Activated CD8-positive, alpha-beta memory T cell treated with anti-CD3 and anti-CD28 coated beads, Interleukin-2, amount 10 ng/mL, durations not matched to agents 7 days and 5 days (primary cell): ENCODE data around the gene MTHFR. TPM values are rescaled to one million over a fixed set of nuclear protein-coding genes. Genes with fewer than 3 reads are reported as not detected.

ENCODE experiments used
- ATAC-seq: fragments of 150-1000 bp; cut with Tn5 transposase; one replicate; pipeline ENCODE4 v1.10.0; 2021; ENCODE audit warnings: moderate library complexity
- CTCF ChIA-PET: fragments of 350-600 bp; sonication (Branson Sonifier 250); formaldehyde crosslinking; loops from one replicate; lab custom pipeline; 2021; ENCODE audit warnings: antibody characterized with exemption; lab: Charles Lee
- DNase-seq: peaks from one replicate; pipeline ENCODE4 v3.0.0-alpha.2; 2020
- H3K27ac Mint-ChIP-seq: one replicate; pipeline ENCODE4 v1.8.0; 2021; ENCODE audit warnings: mild to moderate bottlenecking, mixed read lengths
- H3K27me3 Mint-ChIP-seq: one replicate; pipeline ENCODE4 v1.8.0; 2021; ENCODE audit warnings: mixed read lengths
- H3K36me3 Mint-ChIP-seq: one replicate; pipeline ENCODE4 v1.8.0; 2021; ENCODE audit warnings: mild to moderate bottlenecking, mixed read lengths
- H3K4me1 Mint-ChIP-seq: one replicate; pipeline ENCODE4 v1.8.0; 2021; ENCODE audit warnings: mixed read lengths
- H3K4me3 Mint-ChIP-seq: one replicate; pipeline ENCODE4 v1.8.0; 2021; ENCODE audit warnings: mild to moderate bottlenecking, moderate library complexity, mixed read lengths
- H3K9me3 Mint-ChIP-seq: one replicate; pipeline ENCODE4 v1.8.0; 2022; ENCODE audit warnings: low read depth, mixed read lengths
- total RNA-seq, 2 experiments: library from RNA; stranded (reverse); gene quantifications; one replicate each; pipeline ENCODE4 v1.2.3, GENCODE V29; 2021

The MTHFR gene
- total RNA-seq, 2 experiments from 2014 or later, result 24.1 to 30.0 TPM

DNA sequence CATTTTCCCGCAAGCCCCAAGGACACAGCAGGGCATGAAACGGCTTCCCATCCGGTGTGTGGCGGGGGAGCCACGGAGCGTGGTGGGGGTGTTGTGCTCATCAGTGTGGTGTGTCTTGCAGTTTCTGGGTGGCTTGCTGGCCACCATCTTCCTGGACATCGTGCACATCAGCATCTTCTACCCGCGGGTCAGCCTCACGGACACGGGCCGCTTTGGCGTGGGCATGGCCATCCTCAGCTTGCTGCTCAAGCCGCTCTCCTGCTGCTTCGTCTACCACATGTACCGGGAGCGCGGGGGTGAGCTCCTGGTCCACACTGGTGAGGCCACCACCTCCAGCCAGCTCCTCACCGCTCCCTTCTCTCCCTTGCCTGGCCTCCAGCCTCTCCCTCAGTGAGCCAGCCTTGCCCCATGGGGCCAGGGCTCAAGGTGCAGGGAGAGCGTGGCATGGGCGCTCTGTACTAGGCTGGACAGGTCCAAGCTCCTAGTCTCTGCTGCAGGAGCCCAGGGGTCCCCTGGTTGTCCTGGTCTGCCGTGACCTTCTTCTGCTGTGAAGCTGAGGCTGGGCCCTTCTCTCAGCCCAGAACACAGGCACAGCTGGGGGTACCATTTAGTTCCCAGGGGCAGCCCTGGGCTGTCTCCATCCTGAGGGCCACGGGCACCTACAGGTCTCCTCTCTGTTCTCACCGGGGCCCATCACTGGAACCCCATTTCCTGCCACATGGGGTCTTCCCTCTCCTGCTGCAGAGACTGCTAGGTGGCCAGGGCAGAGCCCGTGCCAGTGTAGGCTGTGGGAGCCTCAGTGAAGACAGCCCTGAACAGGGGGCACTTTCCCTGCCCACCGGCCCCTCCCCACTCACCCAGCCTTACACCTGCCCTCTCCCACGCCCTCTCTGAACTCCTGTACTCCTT is 57.2 kb downstream of the MTHFR start:
- CTCF ChIA-PET, result interaction anchor here (1.3 to 2.3 kb wide), 3 partner anchors 29 to 98 kb away, joined by 5 to 10 read pairs (median 6); partner anchors contain the start of gene FBXO6
- Mint-ChIP-seq H3K27me3 (no peaks in the 10 kb centered on the region), H3K4me1 (peaks cover 33% of the 10 kb centered on the region), H3K4me3 (no peak overlapping the region), H3K36me3 (peaks cover 18% of the 10 kb centered on the region), H3K9me3 (no peaks in the 10 kb centered on the region), H3K27ac (peak overlapping the region; percentile 74)
- ATAC-seq, result peak; percentile 50
- no peak for DNase-seq

DNA sequence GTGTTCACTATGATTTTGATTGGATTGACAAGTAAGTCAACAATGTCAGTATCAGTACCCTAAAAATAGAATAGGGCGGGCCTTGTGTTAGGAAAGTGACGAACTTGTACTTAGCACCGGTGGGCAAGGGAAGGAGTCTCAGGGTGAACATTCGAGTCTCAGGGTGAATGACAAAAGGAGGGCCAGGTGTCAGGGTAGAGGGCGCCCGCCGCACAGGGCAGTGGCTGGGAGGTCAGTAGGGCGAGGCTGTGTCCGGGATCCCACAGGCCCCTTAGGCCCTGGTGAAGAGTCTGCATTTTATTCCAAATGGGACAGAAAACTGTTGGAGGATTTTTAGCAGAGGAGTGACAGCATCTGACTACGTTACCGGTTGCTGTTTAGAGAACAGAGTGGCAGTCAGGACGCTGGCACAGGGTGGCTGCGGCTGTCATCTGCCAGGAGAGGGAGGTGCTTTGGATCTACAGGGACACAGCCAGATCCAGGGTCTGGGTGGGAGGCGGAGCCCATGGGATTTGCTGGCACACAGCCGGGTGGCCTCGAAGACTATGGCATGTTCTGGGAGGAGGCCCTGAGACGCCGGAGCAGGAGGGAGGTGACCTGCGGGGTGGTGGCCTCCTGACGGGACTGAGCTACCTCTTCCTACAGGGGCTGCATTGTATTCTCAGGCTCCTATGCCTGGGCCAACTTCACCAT is 58.8 kb downstream of the MTHFR start:
- Mint-ChIP-seq H3K4me3 (no peak overlapping the region), H3K4me1 (peaks cover 40% of the 10 kb centered on the region), H3K9me3 (no peaks in the 10 kb centered on the region), H3K27ac (peak overlapping the region; percentile 12), H3K36me3 (peaks cover 23% of the 10 kb centered on the region), H3K27me3 (no peaks in the 10 kb centered on the region)
- ATAC-seq (no peak), DNase-seq (no peak)
- CTCF ChIA-PET, result no interaction called here

DNA sequence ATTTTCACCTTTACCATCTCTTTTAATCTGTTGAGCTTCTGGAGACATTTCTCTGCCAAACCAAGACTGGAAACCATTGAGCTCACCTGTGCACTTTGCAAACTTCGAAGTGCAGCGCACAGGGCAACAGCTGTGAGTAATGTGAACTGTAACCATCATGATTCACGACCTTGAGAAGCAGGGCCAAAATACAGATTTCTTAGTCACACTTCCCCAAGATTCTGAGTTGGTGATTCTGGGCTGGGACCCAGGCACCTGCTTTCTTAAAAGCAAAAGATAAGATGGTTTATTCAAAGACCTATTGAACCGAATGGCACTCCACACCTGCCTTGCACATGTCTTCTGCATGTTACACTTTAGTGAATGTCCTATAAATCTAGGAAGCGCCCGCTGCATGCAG is 59.7 kb downstream of the MTHFR start:
- H3K27me3 Mint-ChIP-seq, result no peaks in the 10 kb centered on the region
- peaks cover 48% of the 10 kb centered on the region for H3K4me1 Mint-ChIP-seq
- ATAC-seq (no peak), DNase-seq (no peak)
- no peak overlapping the region for H3K4me3 Mint-ChIP-seq
- no peak overlapping the region for H3K27ac Mint-ChIP-seq
- H3K9me3 Mint-ChIP-seq, result no peaks in the 10 kb centered on the region
- peaks cover 23% of the 10 kb centered on the region for H3K36me3 Mint-ChIP-seq
- CTCF ChIA-PET, result interaction anchor here (1.1 kb wide), 1 partner anchor 57 kb away, joined by 5 read pairs; no protein-coding TSS in a partner anchor

DNA sequence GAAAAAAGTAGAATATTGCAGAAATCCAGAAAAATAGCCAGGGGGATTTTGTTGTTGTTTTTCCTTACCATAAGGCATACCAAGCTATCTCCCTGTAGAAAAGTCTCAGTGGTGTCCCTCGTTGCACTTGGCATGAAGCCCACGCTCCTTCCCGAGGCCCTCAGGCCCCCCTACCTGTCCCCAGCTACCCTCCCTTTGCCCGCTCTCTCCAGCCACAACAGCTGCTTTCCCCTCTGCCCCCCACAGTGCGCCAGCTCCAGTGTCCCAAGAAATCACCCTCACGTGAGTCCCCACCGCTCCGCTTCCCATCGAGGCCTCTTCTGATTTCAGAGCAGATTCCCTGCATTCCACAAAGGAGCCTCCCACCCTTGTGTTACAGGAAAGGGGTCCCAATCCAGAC is 61.5 kb downstream of the MTHFR start:
- ATAC-seq (no peak), DNase-seq (no peak)
- no peaks in the 10 kb centered on the region for H3K27me3 Mint-ChIP-seq
- peaks cover 65% of the 10 kb centered on the region for H3K4me1 Mint-ChIP-seq
- H3K9me3 Mint-ChIP-seq, result no peaks in the 10 kb centered on the region
- H3K27ac Mint-ChIP-seq, result no peak overlapping the region
- CTCF ChIA-PET, result interaction anchor here (0.7 to 0.8 kb wide), 3 partner anchors 8 to 94 kb away, joined by 3 read pairs; partner anchors contain the start of gene AGTRAP
- H3K36me3 Mint-ChIP-seq, result peaks cover 26% of the 10 kb centered on the region
- no peak overlapping the region for H3K4me3 Mint-ChIP-seq

DNA sequence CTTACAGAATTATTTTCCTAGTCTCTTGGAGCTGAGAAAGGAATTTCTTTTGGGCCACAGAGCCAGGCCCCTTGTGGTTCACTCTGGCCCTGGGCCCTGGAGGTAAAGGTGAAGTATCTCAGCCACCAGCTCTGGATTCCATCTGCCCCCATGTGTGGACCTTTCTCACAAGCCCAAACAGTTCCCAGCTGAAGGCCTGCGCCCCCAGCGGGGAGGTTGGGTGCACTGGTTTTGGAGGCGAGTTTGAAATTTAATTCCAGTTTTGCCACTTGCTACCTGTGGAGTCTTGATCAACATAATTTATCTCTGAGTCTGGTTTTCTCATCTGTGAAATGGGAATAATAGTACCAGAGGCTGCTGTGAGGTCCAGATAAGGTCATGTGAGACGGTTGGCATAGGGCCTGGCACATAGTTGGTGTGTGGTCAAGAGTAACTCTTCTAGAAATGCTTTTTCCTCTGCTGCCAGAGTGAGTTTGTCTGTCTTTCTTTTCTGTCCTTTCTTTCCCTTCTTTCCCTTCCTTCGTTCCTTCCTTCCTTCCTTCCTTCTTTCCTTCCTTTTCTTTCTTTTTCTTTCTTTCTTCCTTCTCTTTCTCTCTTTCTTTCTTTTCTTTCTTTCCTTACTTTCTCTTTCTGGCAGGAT is 63.7 kb downstream of the MTHFR start:
- CTCF ChIA-PET, result interaction anchor here (1.1 to 2.1 kb wide), 4 partner anchors 14 to 92 kb away, joined by 3 to 10 read pairs (median 4); partner anchors contain the start of gene FBXO6
- ATAC-seq, result no peak
- no peaks in the 10 kb centered on the region for H3K27me3 Mint-ChIP-seq
- H3K4me3 Mint-ChIP-seq, result no peak overlapping the region
- peaks cover 75% of the 10 kb centered on the region for H3K4me1 Mint-ChIP-seq
- H3K9me3 Mint-ChIP-seq, result no peaks in the 10 kb centered on the region
- peaks cover 32% of the 10 kb centered on the region for H3K36me3 Mint-ChIP-seq
- no peak overlapping the region for H3K27ac Mint-ChIP-seq
- DNase-seq, result no peak

DNA sequence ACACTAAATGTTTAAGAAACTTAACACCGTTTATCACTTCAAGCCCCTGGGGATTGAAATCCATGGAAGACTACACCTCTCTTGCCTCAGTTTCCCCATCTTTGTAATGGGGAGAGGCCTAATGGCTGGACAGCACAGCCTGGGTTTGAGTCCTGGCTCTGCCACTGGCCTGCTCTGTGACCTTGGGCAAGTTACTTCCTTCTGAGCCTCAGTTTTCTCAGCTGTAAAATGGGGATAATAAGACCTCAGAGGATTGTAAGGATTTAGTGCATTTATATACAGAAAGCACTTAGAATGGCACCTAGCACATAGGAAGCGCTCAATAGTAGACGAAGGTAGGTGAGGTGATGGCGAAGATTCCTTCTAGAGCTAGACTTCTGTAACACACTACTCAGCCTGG is 64.3 kb downstream of the MTHFR start:
- Mint-ChIP-seq H3K36me3 (peaks cover 27% of the 10 kb centered on the region), H3K27me3 (no peaks in the 10 kb centered on the region), H3K4me1 (peaks cover 75% of the 10 kb centered on the region), H3K27ac (peak overlapping the region; percentile 76), H3K9me3 (no peaks in the 10 kb centered on the region), H3K4me3 (peak overlapping the region; percentile 52)
- ATAC-seq (no peak), DNase-seq (no peak)
- CTCF ChIA-PET, result interaction anchor here (1.0 to 2.6 kb wide), 6 partner anchors 15 to 91 kb away, joined by 3 to 10 read pairs (median 4); partner anchors contain the start of gene FBXO6

DNA sequence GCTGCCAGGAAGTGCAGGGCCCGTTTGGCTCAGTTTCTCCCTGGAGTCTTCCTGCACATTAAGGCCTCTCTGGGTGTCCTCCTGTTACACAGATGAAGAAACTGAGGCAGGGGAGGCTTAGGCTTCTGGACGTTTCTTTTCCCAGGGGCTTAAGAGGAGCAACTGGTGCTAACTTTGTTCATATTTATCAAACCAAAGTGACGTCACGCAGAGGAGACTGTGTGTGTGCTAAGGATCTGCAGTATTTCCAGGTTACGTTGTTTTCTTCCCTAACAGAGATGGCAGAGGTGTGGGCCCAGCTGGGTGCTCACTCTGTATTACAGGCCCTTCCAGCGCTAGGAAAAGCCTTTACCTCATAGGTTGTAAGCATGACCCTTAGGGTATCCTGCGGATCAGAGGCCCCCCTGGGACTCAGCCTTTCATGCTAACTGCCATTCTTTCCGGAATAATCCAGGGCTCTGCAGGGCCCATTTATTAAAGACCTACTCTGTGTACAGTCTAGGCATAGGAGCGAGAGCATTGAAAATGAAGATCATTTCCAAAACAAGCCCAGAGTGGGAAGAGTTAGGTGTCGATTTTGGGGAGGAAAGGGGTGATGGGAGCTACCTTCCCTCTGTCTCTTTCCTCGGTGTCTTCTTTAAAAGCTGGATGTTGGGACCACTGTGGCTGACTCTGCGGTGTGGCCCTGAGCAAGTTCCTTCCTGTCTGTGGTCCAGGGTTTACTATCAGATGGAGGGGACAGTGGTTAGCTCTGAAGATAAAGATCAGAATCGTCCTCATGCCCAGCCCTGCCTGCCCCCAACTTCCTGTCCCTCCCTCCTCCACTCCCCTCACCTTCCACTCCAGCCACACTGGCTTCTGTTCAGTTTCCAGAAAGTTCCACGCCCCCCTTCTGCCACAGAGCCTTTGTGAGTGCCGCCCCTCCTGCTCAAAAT is 65.2 kb downstream of the MTHFR start:
- CTCF ChIA-PET, result interaction anchor here (0.6 to 2.6 kb wide), 10 partner anchors 8 to 92 kb away, joined by 3 to 10 read pairs (median 3); partner anchors contain the start of genes DRAXIN and FBXO6
- H3K27ac Mint-ChIP-seq, result peak overlapping the region; percentile 76
- ATAC-seq (peak; percentile 47), DNase-seq (peak; percentile 83)
- H3K9me3 Mint-ChIP-seq, result no peaks in the 10 kb centered on the region
- H3K4me1 Mint-ChIP-seq, result peaks cover 69% of the 10 kb centered on the region
- H3K4me3 Mint-ChIP-seq, result peak overlapping the region; percentile 52
- peaks cover 19% of the 10 kb centered on the region for H3K36me3 Mint-ChIP-seq
- no peaks in the 10 kb centered on the region for H3K27me3 Mint-ChIP-seq

DNA sequence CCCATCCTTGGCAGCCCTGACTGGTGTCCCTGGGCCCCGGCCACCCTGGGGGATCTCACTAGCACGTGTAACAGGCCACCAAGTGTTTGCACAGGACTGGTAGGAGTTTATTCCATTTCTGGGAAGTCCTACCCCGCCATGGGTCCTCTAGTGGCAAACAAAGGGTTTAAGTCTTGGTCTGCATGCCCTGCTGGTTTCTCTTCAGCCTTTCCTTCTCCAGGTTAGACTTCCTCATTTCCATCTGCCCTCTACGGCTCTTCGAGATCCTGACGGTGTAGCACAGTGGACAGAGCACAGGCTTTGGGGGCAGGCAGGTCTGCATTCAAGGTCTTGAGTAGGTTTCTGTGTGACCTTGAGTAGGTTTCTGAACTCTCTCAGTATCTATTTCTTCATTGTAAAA is 67.0 kb downstream of the MTHFR start:
- DNase-seq (no peak), ATAC-seq (no peak)
- Mint-ChIP-seq H3K27ac (peak overlapping the region; percentile 39), H3K27me3 (no peaks in the 10 kb centered on the region), H3K4me1 (peaks cover 69% of the 10 kb centered on the region), H3K36me3 (peaks cover 16% of the 10 kb centered on the region), H3K9me3 (no peaks in the 10 kb centered on the region), H3K4me3 (no peak overlapping the region)
- CTCF ChIA-PET, result interaction anchor here (1.2 to 4.2 kb wide), 3 partner anchors 75 to 89 kb away, joined by 5 to 32 read pairs (median 9); partner anchors contain the start of gene FBXO6

DNA sequence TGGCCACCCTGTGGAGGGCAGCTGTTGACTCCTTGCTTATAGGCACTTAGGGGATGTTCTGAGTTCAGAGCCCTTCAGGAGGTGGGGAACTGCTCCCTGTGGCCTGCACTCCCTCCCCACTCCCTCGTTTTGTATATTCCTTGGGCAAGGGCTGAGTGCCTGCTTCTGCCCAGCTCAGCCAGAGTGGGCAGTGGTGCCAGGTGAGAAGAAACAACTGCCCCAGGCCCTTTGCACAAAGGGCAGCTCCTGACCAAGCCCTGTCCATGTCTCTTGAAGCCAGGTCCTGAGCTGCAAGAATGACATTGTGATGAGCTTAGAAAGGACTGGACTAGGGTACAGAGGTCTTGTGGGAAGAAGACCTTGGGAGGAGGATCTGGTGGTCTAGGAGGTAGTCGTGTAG is 67.7 kb downstream of the MTHFR start:
- H3K27ac Mint-ChIP-seq, result no peak overlapping the region
- peak overlapping the region; percentile 19 for H3K4me3 Mint-ChIP-seq
- no peaks in the 10 kb centered on the region for H3K9me3 Mint-ChIP-seq
- ATAC-seq (no peak), DNase-seq (no peak)
- H3K4me1 Mint-ChIP-seq, result peaks cover 69% of the 10 kb centered on the region
- H3K27me3 Mint-ChIP-seq, result no peaks in the 10 kb centered on the region
- CTCF ChIA-PET, result interaction anchor here (3.6 to 4.2 kb wide), 3 partner anchors 12 to 74 kb away, joined by 17 to 32 read pairs (median 31); partner anchors contain the start of gene FBXO6
- H3K36me3 Mint-ChIP-seq, result peaks cover 16% of the 10 kb centered on the region

DNA sequence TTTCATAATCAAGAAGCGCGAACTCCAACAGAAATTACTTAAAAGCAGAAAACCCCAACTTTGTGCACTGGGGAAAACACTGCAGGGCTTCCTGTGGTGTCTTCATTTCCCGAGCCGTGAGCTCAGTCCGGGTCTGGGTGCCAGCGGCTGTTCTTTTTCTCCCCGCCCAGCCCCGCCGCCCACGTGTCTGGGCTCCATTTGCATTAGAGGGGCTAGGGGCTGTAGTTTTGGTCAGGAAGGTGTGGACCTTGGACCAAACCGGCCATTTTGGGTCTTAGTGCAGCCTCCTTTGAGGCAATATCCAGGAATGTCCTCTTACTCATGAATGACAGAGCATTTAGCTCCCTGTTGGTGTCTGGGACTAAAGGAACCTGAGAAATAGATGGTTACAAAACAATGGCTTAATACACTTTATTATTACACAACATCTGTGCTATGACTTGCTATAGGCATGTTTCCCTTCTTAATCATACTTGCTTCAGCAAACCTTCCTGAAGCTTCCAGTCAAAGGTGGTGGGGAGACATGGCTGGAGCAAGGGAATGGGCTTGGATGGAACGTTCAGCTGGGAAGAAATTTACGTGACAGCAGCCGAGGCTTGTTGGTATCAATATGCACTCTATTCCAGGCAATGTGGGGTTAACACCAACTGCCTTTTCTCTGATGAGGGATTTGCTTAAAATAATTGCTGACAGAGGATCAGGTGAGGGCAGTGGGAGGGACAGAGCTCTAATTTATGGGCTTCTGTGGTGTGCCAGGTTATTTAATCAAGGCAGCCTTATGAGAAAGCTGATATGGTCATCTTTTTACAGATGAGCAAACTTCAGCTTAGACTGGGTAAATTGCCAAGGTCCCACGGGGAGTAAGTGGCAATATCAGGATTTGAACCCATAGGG is 68.8 kb downstream of the MTHFR start:
- Mint-ChIP-seq H3K9me3 (no peaks in the 10 kb centered on the region), H3K36me3 (peaks cover 12% of the 10 kb centered on the region), H3K4me3 (peak overlapping the region; percentile 93), H3K27me3 (no peaks in the 10 kb centered on the region), H3K4me1 (peaks cover 62% of the 10 kb centered on the region), H3K27ac (peak overlapping the region; percentile 70)
- ATAC-seq (peak; percentile 55), DNase-seq (peak; percentile 68)
- CTCF ChIA-PET, result interaction anchor here (0.7 to 4.2 kb wide), 6 partner anchors 11 to 475 kb away, joined by 3 to 32 read pairs (median 14); partner anchors contain the start of genes FBXO6 and MAD2L2
